Midbrain (tissue), 1 donor: ENCODE results near the gene CPNE2.
A peak's percentile ranks its signal among the peaks of the same experiment; 100 is the strongest.
"Not testable (repeated sequence)": the region's sequence is repeated elsewhere in the genome, so short reads cannot be mapped to it uniquely, and the experiment has no call there.

Experiments used
- DNase-seq: peaks from one replicate; lab custom pipeline; 2025; lab: John Stamatoyannopoulos, UW

Gene CPNE2

DNA sequence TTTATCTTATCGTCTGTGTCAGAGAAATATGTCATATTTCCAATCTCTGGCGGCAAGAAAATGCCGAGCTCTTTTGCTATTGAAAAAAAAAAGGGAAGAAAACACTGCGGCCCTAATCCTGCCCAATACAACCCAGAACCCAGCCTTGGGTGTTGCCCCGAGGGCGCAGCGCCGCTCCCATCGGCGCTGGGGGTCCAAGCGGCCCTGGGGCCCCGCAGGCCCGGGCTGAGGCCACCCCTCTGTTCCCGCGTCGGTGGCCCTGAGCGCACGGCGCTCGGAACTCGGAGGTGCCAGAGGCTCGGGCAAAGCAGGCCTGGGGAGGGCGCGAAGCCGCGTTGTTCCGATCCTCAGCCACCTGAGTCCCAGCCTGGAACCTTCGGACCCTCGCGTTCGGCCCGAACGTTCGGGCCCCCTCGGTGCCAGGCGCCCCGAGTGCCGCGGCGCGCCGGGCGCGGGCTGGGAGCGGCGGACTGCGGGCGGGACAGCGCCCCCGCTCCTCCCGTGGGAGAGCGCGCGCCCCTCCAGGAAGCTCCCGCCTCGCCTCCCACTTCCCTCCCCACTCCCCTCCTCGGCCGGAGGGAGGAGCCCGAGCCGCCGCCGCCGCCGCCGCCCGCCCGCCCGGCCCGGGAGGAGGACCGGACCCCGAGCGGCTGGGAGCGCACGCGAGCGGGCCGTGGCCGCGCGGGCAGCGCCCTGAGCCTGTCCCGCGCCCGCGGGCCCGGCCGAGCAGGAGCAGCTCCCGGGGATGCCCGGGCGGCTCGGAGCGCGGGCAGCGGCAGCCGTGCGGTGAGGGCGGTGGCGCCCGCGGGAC is at the start of gene CPNE2:
Gene CPNE2, plus strand, starts transcription at position 609 of the 811 bp plus-strand sequence. CDS start 18,160 bp downstream, outside the sequence.
- peak; percentile 77 for DNase-seq

DNA sequence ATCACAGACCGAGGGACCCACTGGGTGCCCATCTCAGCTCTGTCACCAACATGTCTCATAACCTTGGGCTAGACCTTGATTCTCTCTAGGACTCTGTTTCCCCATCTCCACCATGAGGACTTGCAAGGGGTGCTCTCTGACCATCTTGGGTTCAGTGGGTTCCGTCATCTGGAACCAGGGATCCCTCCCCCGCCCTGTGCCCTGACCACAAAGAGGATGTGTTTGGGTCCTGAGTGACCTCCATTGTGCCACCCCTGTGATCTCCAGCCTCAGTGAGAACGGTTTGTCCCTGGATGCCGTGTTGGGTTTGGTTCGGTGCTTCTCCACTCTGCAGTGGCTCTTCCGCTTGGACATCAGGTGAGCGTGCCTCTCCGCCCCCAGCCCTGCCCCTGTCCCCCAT is 49.1 kb upstream of the CPNE2 start:
- DNase-seq, result no peak

DNA sequence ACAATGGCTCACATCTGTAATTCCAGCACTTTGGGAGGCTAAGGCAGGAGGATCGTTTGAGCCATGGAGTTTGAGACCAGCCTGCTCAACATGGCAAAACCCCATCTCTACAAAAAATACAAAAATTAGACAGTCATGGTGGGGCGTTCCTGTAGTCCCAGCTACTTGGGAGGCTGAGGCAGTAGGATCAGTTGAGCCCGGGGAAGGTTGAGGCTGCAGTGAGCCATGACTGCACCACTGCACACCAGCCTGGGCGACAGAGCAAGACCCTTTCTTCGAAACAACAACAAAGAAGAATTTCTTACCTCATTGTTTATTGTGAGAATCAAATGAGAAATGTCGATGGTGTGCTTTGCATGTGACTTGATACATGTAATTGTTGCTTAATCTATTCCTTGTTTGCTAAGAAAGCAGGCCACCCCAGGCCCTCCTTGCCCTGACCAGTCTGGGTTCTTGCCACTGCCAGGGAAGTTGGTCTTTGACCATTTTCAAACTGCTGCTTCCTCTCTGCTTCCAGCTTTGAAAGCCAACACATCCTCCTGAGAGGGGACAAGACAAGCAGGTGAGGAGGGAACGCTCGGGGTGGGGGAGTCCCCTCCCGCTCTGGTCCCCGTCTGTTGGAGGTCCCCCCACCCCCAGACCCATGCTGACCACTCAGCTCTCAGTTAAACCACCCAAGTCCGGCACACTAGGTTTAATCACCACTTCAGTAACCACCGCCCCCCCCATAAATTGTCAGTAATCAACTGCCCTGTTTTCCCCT is 47.3 kb upstream of the CPNE2 start:
- DNase-seq, result no peak

DNA sequence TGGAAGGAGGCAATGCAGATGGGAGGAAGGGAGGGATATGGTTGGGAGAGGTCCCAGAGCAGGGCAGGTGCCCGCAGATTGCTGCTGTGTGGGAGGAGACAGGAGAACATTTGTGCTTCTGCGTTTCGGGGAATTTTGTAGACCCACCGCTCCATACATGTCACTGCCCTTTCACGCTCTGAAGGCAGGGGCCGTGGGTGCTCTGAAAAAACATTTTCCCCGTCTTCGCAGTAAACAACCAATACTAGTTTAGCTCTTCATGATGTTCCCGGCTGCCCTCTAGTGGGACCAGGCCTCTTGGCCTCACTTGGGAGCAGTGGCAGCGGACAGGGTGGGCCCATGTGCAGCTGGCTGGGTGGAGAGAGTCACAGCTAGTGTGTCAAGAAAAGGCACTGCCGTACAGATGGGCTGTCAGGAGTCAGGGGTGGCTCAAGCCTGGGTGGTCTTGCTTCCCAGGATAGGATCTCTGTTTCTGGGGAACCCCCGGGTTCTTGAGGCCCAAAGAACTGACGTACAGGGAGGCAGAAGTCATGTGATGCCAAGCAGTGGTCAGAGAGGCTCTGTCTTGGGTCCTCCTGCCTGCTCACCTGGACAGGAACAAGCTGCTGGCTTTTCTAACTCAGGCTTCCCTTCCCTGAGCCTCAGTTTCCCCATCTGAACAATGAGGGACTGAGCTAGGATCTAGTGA is 46.5 kb upstream of the CPNE2 start:
- peak; percentile 79 for DNase-seq

DNA sequence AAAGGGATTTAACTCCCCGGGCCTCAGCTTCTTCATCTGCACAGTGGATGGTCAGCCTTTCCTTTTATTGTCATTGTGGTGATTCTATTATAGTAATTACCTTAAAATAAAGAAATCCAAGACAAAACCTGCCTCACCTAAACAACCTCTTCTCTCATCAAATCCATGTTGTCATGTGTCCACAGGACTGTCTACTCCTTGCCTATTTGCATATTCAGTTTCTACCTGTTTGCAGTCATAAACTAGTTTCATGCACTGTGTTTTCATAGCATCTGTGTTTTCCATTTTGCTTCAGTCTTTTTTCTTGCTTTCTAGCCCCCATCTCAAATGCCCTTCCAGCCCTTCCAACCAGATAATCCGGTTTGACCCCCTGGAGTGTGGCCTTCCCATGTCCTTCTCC is 44.3 kb upstream of the CPNE2 start:
- DNase-seq, result no peak

DNA sequence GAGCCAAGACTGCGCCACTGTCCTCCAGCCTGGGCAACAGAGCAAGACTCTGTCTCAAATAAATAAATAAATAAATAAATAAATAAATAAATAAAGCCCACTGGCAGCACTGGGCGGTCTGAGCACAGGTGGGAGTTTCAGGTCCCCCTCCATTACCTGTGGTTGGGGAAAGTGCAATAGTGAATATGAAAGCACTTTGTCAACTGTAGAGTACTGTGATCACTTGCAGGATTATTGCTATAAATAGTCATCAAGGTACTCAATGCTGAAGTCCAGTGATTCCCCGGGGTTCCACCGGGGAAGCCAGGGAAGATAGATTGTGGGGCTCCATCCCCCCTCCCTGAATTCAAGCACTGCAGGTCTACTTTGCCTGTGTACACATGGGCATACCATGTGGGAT is 42.7 kb upstream of the CPNE2 start:
- no peak for DNase-seq

DNA sequence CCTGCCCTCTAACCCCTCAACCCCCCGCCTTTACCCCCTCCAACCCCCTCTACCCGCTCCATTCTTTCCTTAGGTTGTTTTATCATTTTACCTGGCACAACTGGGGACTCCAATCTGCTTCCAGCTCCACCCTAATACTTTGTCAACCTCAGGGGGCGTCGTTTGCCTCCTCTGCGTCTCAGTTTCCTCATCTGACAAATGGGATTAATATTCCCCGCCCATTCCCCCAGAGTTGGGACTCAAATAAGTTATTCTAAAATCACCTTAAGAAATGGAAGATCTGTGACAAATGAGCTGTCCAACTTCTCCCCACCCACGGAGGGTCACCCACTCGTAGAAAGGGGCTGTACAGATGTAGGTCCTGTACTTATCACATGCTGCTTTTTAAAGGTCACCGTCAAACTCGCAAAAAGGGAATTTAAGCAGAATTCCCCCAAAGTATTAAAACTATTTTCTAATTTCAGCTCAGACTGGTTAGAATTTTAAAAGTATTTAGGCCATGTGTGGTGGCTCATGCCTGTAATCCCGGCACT is 40.6 kb upstream of the CPNE2 start:
- no peak for DNase-seq

DNA sequence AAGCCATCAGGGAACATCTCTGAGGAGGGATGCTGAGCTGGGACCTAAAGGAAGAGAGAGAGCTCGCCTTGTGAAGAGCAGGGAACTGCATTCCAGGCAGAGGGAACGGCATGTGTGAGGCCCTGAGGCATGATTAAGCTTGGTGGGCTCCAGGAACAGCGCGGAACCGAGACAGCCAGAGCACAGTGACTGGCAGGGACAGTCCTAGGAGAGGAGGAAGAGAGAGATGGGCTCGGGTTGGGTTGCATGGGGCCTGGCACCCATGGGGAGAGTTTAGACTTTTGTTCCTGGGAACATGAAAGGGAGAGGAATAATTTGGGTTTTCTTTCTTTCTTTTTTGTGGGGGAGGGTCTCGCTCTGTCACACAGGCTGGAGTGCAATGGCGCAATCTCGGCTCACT is 39.2 kb upstream of the CPNE2 start:
- no peak for DNase-seq

DNA sequence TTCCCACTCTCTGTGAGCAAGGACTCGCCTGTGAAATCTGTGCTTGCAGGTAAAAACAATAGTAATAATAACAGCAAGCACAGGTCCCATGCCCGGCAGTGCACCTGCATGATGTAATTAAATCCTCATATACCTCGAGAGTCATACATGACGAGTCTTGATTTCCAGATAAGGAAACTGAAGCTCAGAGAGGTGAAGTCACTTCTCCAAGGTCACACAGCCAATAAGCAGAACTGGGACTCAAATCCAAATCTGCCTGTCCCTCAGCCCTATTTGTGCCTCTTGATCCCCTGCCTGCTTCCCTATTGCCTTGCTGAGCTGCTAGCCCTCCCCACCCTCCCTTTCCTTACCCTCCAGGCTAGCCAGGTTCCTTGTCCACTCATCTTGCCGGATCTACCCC is 38.0 kb upstream of the CPNE2 start:
- DNase-seq, result no peak

DNA sequence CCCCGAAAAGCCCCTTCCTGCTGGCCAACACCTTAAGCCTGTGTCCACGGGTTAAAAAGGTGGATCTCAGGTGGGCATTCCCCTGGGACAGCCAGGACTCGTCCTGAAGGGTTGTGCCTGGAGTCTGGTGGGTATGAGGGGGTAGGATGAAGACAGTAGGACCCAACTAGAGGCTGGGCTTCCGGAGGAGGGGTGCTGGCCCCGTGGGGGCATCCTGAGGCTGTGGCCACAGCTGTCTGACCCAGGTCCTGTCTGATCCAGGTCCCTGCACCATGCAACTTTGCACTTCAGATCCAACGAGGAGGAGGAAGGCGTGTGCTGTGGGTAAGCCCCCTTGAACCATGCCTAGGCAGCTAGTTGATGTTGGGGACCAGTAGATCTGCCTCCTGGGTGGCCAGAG is 37.6 kb upstream of the CPNE2 start:
- DNase-seq, result no peak

DNA sequence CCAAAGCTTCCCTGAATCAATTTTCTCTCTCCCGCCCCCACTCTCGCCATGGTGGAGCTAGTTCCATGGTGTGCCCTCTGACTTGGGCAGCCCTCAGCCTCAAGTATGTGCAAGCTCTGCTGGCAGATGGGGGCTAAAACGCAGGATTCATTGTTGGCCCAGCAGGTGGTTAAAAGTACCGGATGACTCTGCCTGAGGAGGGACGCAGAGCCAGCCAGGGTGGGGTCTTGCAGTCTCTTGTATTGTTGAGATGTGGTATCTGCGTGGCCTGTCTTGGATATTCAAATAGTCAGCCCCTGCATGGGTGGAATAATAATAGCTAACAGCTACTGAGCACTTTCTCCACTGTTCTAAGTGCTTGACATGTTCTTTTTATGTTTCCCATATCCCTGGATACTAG is 36.7 kb upstream of the CPNE2 start:
- DNase-seq, result no peak

DNA sequence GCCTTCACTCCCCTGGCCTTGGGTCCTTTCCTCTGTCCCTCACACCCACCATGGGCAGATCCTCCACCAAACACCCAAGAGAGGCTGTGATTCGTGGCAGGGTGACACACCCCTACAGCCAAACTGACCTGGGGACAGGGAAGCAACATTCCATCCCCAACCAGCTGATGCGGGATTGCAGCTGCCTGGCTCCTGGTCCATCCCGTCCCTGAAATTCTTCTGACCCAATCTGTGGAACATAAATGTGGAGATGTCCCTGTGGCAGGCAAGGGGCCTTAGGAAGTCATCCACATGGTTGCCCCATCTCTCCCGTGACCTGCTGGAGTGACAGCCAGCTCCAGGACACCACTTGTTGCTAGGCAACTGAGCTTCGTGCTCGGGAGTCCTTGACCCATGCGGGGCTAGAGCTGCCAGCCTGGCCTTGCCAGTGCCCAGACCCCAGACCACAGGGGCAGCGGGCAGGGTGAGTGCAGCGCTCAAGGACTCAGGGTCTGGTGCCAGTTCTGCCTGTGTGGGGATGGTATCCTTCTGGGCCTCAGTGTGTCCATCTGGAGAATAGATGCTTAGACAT is 34.0 kb upstream of the CPNE2 start:
- no peak for DNase-seq

DNA sequence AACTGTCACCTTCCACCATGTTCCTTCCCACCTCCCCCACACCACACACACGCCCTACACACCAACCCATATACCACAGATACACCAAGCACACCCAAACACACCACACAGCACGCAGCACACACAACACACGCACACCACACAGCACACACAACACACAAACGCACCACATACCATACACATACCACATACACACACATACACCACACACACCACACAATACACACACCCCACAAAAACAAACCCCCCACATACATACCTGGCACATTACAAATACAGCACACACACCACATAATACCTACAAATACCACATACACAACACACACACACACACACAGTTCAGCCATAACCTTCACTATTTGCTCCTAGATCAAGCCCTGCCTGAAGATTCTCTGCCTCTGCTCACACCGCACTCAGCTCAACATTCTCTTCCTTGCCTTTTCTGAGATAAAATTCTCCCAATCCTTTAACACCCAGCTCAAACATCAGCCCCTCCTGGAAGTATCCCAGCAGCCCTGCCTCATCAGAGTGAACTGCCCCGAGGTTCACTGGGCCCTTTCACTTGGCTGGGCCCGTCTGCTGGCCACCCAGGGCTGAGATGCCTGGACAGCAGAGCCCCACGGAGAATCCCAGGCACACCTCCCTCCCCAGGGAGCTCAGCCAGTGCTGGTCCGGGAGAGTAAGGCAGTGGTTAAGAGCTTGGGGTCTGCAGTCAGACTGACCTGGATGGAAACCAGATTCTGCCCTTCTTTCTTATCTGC is 31.9 kb upstream of the CPNE2 start:
- no peak for DNase-seq

DNA sequence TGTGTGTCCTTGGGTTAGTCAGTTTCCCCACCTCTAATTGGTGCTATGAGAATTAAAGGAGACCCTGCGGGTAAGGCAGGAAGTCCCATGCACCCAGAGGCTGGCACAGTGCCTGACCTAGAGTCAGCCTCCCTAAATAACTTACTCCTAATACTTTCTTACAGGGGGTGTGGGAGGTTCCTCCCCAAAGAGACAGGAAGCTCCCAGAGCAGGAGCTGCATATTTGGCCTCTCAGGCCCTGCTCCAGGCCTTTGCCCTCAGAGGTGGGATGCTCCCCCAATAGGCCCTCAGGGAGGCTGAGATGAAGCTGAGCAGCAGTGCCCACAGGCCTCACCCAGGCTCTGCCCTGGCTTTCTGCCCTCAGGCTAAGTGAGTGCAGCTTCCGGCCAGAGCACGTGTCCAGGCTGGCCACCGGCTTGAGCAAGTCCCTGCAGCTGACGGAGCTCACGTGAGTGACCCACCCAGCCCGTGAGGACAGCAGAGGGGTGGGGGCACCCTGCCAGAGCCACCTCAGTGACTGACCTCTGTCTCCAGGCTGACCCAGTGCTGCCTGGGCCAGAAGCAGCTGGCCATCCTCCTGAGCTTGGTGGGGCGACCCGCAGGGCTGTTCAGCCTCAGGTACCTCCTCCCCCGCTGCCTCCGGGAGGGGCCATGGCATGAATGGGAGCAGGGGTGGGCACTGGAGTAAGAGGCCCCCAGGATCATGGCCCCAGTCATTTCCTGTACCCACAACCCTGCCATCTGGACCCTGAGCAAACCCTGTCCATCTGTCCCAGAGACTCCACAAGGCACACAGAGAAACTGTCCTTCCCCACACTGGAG is 31.1 kb upstream of the CPNE2 start:
- DNase-seq, result no peak

DNA sequence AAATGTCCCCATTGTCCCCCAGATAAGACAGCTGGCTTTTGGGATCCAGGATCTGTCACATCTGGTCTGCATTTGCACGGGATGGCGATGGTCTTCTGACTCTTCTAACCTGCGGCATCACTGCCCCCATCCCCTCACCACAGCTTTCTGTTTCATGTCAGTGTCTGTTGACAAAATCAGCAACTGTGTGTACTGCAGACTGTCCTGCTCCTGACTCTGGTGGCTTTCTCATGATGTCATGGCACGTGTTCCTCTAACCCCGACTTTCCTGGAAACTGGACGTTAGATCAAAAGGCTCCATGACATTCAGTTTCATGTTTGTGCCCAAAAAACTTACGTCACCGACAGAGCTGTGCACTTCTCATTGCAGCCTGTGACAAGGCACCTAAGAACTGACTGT is 30.1 kb upstream of the CPNE2 start:
- no peak for DNase-seq

DNA sequence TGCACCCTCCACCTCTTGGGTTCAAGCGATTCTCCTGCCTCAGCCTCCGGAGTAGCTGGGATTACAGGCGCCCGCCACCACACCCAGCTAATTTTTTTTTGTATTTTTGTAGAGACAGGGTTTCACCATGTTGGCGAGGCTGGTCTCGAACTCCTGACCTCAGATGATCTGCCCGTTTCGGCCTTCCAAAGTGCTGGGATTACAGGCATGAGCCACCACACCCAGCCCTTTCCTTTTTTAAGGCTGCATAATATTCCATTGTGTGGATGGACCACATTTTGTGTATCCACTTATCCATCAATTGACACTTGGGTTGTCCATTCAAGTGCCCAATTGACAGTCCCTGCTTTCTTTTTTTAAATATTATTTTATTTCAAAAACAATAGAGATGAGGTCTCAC is 29.2 kb upstream of the CPNE2 start:
- DNase-seq, result not testable (repeated sequence)

DNA sequence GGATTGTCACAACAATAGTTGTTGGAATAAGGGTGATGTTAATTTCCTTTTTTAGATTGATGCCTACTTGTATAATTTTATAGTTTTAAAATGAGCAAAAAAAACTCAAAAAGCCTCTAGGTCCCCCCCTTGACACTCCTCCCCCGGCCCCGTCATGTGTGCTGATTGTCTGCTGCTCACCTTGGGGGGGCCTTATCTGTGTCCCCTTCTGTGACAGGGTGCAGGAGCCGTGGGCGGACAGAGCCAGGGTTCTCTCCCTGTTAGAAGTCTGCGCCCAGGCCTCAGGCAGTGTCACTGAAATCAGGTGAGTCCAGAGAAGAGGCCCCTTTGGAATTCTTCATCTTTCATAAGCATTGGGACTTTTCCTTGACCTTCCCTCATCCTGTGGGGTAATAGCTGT is 27.4 kb upstream of the CPNE2 start:
- no peak for DNase-seq

DNA sequence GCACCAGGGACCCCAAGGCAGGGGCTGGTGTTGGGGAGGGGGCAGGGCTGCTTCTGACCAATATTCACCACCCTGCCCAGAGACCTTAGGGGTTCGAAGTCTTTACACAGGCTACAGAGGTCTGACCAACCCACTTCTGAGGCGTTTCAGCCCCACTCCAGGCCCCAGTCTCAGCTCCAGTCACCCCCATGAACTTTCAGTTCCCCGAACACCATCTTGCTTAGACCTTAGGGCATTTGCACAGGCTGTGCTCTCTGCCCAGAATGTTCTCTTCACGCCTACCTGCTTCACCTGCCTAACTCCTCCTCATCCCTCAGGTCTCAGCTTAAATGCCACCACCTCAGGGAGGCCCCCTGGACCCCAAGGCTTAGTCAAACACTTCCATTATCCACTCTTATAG is 25.8 kb upstream of the CPNE2 start:
- DNase-seq, result no peak

DNA sequence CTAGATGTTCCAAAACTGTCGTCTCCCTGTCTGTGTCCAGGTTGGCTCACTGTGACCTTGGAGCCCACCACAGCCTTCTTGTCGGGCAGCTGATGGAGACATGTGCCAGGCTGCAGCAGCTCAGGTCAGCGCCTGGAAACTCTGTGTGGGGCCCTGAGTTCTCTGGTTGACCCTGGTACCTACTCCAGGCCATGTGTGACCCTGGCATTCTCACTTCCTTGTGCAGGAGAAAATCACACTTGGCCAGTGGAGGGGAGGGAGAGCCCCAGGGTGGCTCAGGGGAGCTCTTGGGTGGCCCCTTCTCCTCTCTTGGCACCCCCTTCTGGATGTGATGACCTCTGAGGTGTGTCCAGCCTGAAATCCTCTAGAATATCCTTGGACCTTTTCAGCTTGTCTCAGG is 25.0 kb upstream of the CPNE2 start:
- DNase-seq, result no peak

DNA sequence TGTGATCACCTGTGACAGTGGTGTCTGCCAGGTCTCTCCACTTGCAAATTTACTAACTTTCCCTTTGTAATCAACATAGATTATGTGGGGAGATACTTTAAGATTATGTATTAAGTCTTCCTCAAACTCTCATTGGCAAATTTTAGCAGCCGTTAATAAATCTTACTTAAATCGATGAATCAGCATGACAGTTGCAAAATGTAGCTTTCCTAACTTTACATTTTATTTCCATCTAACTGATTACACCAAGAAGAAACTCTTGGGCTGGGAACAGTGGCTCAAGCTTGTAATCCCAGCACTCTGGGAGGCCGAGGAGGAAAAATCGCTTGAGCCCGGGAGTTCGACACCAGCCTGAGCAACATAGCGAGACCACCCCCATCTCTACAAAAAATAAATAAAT is 23.3 kb upstream of the CPNE2 start:
- DNase-seq, result no peak
